Globus pallidus (tissue), 1 donor: ENCODE data around the gene SAE1.

Source experiments
- DNase-seq: peaks from one replicate; pipeline ENCODE4 v3.0.0-alpha.2; 2015; ENCODE audit warnings: low spot score

The SAE1 gene

GRCh38 chr19:47221080-47221841, 90.6 kb downstream of the SAE1 start:
- DNase-seq, result no peak

GRCh38 chr19:47221890-47222289, 91.3 kb downstream of the SAE1 start:
- no peak for DNase-seq

GRCh38 chr19:47225746-47226425, 95.3 kb downstream of the SAE1 start:
- DNase-seq, result peak; percentile 88

- peak; percentile 60 for DNase-seq
Observed at GRCh38 chr19:47226426-47227351, 96.1 kb downstream of the SAE1 start.

- peak; percentile 28 for DNase-seq
Observed at GRCh38 chr19:47227352-47228167, 96.9 kb downstream of the SAE1 start.

GRCh38 chr19:47228168-47228936, 97.7 kb downstream of the SAE1 start:
- no peak for DNase-seq

GRCh38 chr19:47228937-47229675, 98.5 kb downstream of the SAE1 start:
- no peak for DNase-seq

- DNase-seq, result no peak
Observed at GRCh38 chr19:47229676-47230053, 99.0 kb downstream of the SAE1 start.

GRCh38 chr19:47230054-47230920, 99.7 kb downstream of the SAE1 start:
- DNase-seq, result no peak

- no peak for DNase-seq
Observed at GRCh38 chr19:47230921-47231214, 100.2 kb downstream of the SAE1 start, which contains the start of gene BBC3. BBC3 (minus strand) TSS chr19:47231199; CDS start chr19:47228431, 2,768 bp downstream.

GRCh38 chr19:47231215-47232054, 100.8 kb downstream of the SAE1 start:
- DNase-seq, result peak; percentile 74

- no peak for DNase-seq
Observed at GRCh38 chr19:47232422-47233211, 102.0 kb downstream of the SAE1 start.

GRCh38 chr19:47236072-47236675, 105.5 kb downstream of the SAE1 start:
- no peak for DNase-seq

GRCh38 chr19:47239152-47239551, 108.5 kb downstream of the SAE1 start:
- DNase-seq, result no peak

- DNase-seq, result peak; percentile 67
Observed at GRCh38 chr19:47239610-47240296, 109.1 kb downstream of the SAE1 start.

GRCh38 chr19:47240556-47240955, 109.9 kb downstream of the SAE1 start:
- DNase-seq, result no peak
